IMR-90 (cell line): ENCODE results near the gene FITM1. TPM values are rescaled to one million over a fixed set of nuclear protein-coding genes. Genes with fewer than 3 reads are reported as not detected.

Experiments
- ATAC-seq: fragments of 200-7000 bp; cut with Tn5 transposase; 2 replicates; pipeline ENCODE4 v1.9.1; 2020; ENCODE audit warnings: low read depth, mild to moderate bottlenecking, moderate library complexity
- BruUV-seq: library from RNA; stranded (reverse); fragments of 400-500 nt; replicated peaks from 2 replicates; lab custom pipeline; 2021; lab: Mats Ljungman, UMichigan
- CTCF ChIA-PET: fragments of 300-600 bp; formaldehyde crosslinking; extraction: SDS; loops from one replicate; lab custom pipeline; 2021; ENCODE audit warnings: antibody characterized with exemption; lab: Yijun Ruan, JAX
- POLR2A ChIA-PET: fragments of 300-600 bp; sonication (Branson Sonifier 250); formaldehyde crosslinking; loops from one replicate; lab custom pipeline; 2022; ENCODE audit warnings: antibody characterized with exemption; ENCODE audit not compliant: unreplicated experiment; lab: Charles Lee
- DNase-seq: peaks from one replicate; pipeline ENCODE4 v3.0.0; 2013
- H2AFZ ChIP-seq: replicated peaks from 2 replicates; pipeline ENCODE3; 2013; ENCODE audit warnings: low read length, mild to moderate bottlenecking; ENCODE audit not compliant: poor library complexity
- H2AK5ac ChIP-seq: 2 replicates; pipeline ENCODE4 v1.6.1; 2013; ENCODE audit warnings: low read depth, low read length, inconsistent platforms
- H2AK9ac ChIP-seq: replicated peaks from 2 replicates; pipeline ENCODE3; 2013; ENCODE audit warnings: mild to moderate bottlenecking, low read depth, low read length, moderate library complexity; ENCODE audit not compliant: poor library complexity
- H2BK120ac ChIP-seq: 2 replicates; pipeline ENCODE4 v1.6.1; 2013; ENCODE audit warnings: low read depth, low read length, inconsistent platforms
- H2BK15ac ChIP-seq: 3 replicates; pipeline ENCODE4 v1.6.1; 2013; ENCODE audit warnings: low read depth, low read length, inconsistent platforms
- H2BK20ac ChIP-seq: 2 replicates; pipeline ENCODE4 v1.6.1; 2013; ENCODE audit warnings: low read depth, mild to moderate bottlenecking, inconsistent platforms, low read length, moderate library complexity
- H2BK5ac ChIP-seq: 2 replicates; pipeline ENCODE4 v1.6.1; 2013; ENCODE audit warnings: mild to moderate bottlenecking, low read depth, low read length, inconsistent platforms; ENCODE audit not compliant: poor library complexity, severe bottlenecking
- H3K14ac ChIP-seq: replicated peaks from 2 replicates; pipeline ENCODE4 v1.6.1; 2013; ENCODE audit warnings: low read depth, low read length, inconsistent platforms
- H3K18ac ChIP-seq: 2 replicates; pipeline ENCODE4 v1.6.1; 2013; ENCODE audit warnings: low read depth, low read length, control low read depth
- H3K23ac ChIP-seq: 2 replicates; pipeline ENCODE4 v1.6.1; 2013; ENCODE audit warnings: low read depth, low read length, inconsistent platforms
- H3K27ac ChIP-seq: 2 replicates; pipeline ENCODE4 v1.5.1; 2013; ENCODE audit warnings: mild to moderate bottlenecking, control low read depth, low read length; ENCODE audit not compliant: insufficient read depth
- H3K27me3 ChIP-seq: 2 replicates; pipeline ENCODE4 v1.6.1; 2013; ENCODE audit warnings: low read length; ENCODE audit not compliant: control insufficient read depth, insufficient read depth
- H3K36me3 ChIP-seq: 2 replicates; pipeline ENCODE4 v1.6.1; 2013; ENCODE audit warnings: low read length, mixed read lengths; ENCODE audit not compliant: control insufficient read depth, insufficient read depth
- H3K4ac ChIP-seq: 2 replicates; pipeline ENCODE4 v1.6.1; 2013; ENCODE audit warnings: low read depth, low read length, inconsistent platforms
- H3K4me1 ChIP-seq: 2 replicates; pipeline ENCODE4 v1.6.1; 2013; ENCODE audit warnings: low read length, mixed read lengths; ENCODE audit not compliant: control insufficient read depth, insufficient read depth
- H3K4me2 ChIP-seq: 2 replicates; pipeline ENCODE4 v1.6.1; 2013; ENCODE audit warnings: low read depth, mild to moderate bottlenecking, control low read depth, low read length, moderate library complexity
- H3K4me3 ChIP-seq: 2 replicates; pipeline ENCODE4 v1.5.1; 2013; ENCODE audit warnings: low read depth, mild to moderate bottlenecking, control low read depth, low read length, moderate library complexity; ENCODE audit not compliant: insufficient read depth
- H3K56ac ChIP-seq: 2 replicates; pipeline ENCODE4 v1.6.1; 2013; ENCODE audit warnings: low read length, inconsistent platforms; ENCODE audit not compliant: insufficient read depth; ENCODE audit errors: extremely low read depth
- H3K79me1 ChIP-seq, 2 experiments: 2 replicates each; pipeline ENCODE4 v1.6.1; 2013; ENCODE audit warnings: low read length in 2 of 2, inconsistent platforms in 1 of 2, low read depth in 1 of 2
- H3K9ac ChIP-seq: 2 replicates; pipeline ENCODE4 v1.6.1; 2013; ENCODE audit warnings: low read depth, low read length, control low read depth
- H3K9me1 ChIP-seq: 2 replicates; pipeline ENCODE4 v1.6.1; 2013; ENCODE audit warnings: low read length, inconsistent platforms; ENCODE audit not compliant: insufficient read depth
- H3K9me3 ChIP-seq: 2 replicates; pipeline ENCODE4 v1.6.1; 2013; ENCODE audit warnings: low read length; ENCODE audit not compliant: control insufficient read depth, insufficient read depth
- H4K20me1 ChIP-seq: 2 replicates; pipeline ENCODE4 v1.6.1; 2013; ENCODE audit warnings: low read length, inconsistent platforms; ENCODE audit not compliant: insufficient read depth
- H4K5ac ChIP-seq: 2 replicates; pipeline ENCODE4 v1.6.1; 2013; ENCODE audit warnings: mild to moderate bottlenecking, low read depth, low read length, control low read depth
- H4K8ac ChIP-seq, 2 experiments: 2 replicates each; pipeline ENCODE4 v1.6.1; 2013; ENCODE audit warnings: low read depth in 2 of 2, low read length in 2 of 2, control low read depth in 1 of 2, inconsistent platforms in 1 of 2
- H4K91ac ChIP-seq: 2 replicates; pipeline ENCODE4 v1.6.1; 2013; ENCODE audit warnings: low read depth, low read length, inconsistent platforms; ENCODE audit not compliant: insufficient read depth
- BHLHE40 ChIP-seq: fragments of 150-350 bp; IDR thresholded peaks from 2 replicates; pipeline ENCODE4 v1.6.1; 2016; ENCODE audit warnings: mild to moderate bottlenecking, low read depth, low read length
- CEBPB ChIP-seq: IDR thresholded peaks from 2 replicates; pipeline ENCODE4 v1.6.1; 2012; ENCODE audit warnings: low read depth, low read length, improper control_type of control experiment
- FOS ChIP-seq: fragments of 150-350 bp; IDR thresholded peaks from 2 replicates; pipeline ENCODE4 v1.6.1; 2016; ENCODE audit warnings: low read depth, low read length
- MAFK ChIP-seq: IDR thresholded peaks from 2 replicates; pipeline ENCODE4 v1.6.1; 2012; ENCODE audit warnings: low read depth, low read length, improper control_type of control experiment
- MXI1 ChIP-seq: IDR thresholded peaks from 2 replicates; pipeline ENCODE4 v1.6.1; 2012; ENCODE audit warnings: low read depth, mild to moderate bottlenecking, low read length, moderate library complexity, borderline replicate concordance
- NFE2L2 ChIP-seq: fragments of 150-350 bp; IDR thresholded peaks from 2 replicates; pipeline ENCODE4 v1.6.1; 2016; ENCODE audit warnings: low read depth, mild to moderate bottlenecking, low read length
- POLR2A ChIP-seq: IDR thresholded peaks from 2 replicates; pipeline ENCODE4 v1.6.1; 2012; ENCODE audit warnings: mild to moderate bottlenecking, low read depth, low read length
- WGBS, 2 experiments: methylation state at CpG; one replicate each; pipeline versions ENCODE4 v1.1.5 to v1.1.7; 2013; ENCODE audit warnings: missing lambda C conversion rate in 2 of 2; ENCODE audit not compliant: insufficient read length in 1 of 2; ENCODE audit errors: extremely low coverage in 2 of 2; 5-methylcytosine and 5-hydroxymethylcytosine counted together
- dilution Hi-C: fragments of 300-500 bp; cut with HindIII; formaldehyde crosslinking; loops from one replicate; pipeline ENCODE4 v1.14.3; 2018; ENCODE audit warnings: low sequenced_read_pairs; ENCODE audit not compliant: unreplicated experiment
- in situ Hi-C: fragments of 300-500 bp; cut with MboI; formaldehyde crosslinking; loops from 3 replicates; pipeline ENCODE4 v1.14.3; 2019; ENCODE audit warnings: low sequenced_read_pairs, inconsistent platforms, mixed read lengths
- intact Hi-C: fragments of 100-400 bp; cut with micrococcal nuclease; formaldehyde crosslinking; loops from 2 replicates; pipeline ENCODE4 v1.10.0; 2022
- polyA plus RNA-seq, 3 experiments: library from polyadenylated mRNA; depleted of rRNA; stranded (reverse); fragments of >200 nt; gene quantifications; 2 replicates each; pipeline ENCODE4 v1.2.3, GENCODE V29; 2012; ENCODE audit warnings: low replicate concordance in 1 of 3
- total RNA-seq: library from RNA; depleted of rRNA; stranded (reverse); fragments of >200 nt; gene quantifications from 2 replicates; pipeline ENCODE4 v1.2.3, GENCODE V29; 2012
- TF ChIP-seq, protein P1 (sequence below): conservative IDR thresholded peaks from 2 replicates; pipeline ENCODE4 v1.5.1; 2012; ENCODE audit warnings: mild to moderate bottlenecking, low read depth, low read length, improper control_type of control experiment
- TF ChIP-seq, protein P2 (sequence below): fragments of 150-350 bp; IDR thresholded peaks from 2 replicates; pipeline ENCODE4 v1.6.1; 2016; ENCODE audit warnings: low read depth, mild to moderate bottlenecking, low read length, moderate library complexity, borderline replicate concordance

Gene FITM1
- total and polyA plus RNA-seq, 2 of the 4 experiments (the other 2 are of a cell fraction), result not detected

DNA sequence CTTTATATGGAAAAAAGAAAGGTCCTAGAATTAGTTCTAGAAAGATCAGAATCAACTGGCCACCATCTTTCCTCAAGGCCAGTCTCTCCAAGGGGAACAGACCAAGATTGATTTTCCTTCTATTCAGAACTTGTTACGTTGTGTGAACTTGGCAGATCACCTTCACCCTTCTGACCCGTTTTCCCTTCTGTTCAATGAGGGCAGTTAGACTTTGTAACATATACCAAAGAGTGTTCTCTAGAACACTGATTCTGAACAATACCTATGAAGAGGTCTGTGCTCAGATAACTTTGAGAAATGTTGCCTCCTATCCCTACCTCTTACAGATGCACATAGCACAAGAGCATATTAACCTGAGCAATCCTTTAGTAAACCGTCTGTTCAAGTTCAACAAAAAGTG lies 47.0 kb upstream of the FITM1 start:
- Histone ChIP-seq H4K91ac (no peak overlapping the region), H3K56ac (no peak overlapping the region), H3K9me1 (no peaks in the 10 kb centered on the region), H2AK9ac (no peak overlapping the region), H3K4ac (no peak overlapping the region), H4K5ac (no peak overlapping the region), H3K9me3 (no peaks in the 10 kb centered on the region), H3K4me2 (no peak overlapping the region), H2AFZ (no peak overlapping the region), H3K79me1 (no peaks in the 10 kb centered on the region), H3K14ac (no peak overlapping the region), H3K4me1 (peaks cover 2% of the 10 kb centered on the region; the same call in 1 of the 2 replicates), H3K18ac (no peak overlapping the region), H3K4me3 (no peak overlapping the region), H4K8ac (no peak overlapping the region), H4K20me1 (no peaks in the 10 kb centered on the region; the same call in 1 of the 2 replicates), H2BK120ac (no peak overlapping the region), H3K27me3 (peaks cover 75% of the 10 kb centered on the region), H3K23ac (no peak overlapping the region), H3K9ac (no peak overlapping the region), H3K27ac (no peak overlapping the region), H2BK20ac (no peak overlapping the region), H3K36me3 (no peaks in the 10 kb centered on the region), H2BK15ac (no peak overlapping the region), H2AK5ac (no peak overlapping the region), H2BK5ac (no peak overlapping the region)
- 86% methylated on average over 1 of the region's 3 CpGs; no CpG with 5 or more reads in 1 of the 2 experiments for WGBS, 2 experiments
- in situ Hi-C loops (no loop called here), intact Hi-C loops (no loop called here), dilution Hi-C loops (no loop called here)
- ATAC-seq, result no peak
- CTCF ChIA-PET, result interaction anchor here (2.0 kb wide), 1 partner anchor 25 kb away, joined by 6 read pairs; no protein-coding TSS in a partner anchor
- POLR2A ChIA-PET, result no interaction called here
- BruUV-seq, result no TSS peak
- TF ChIP-seq CEBPB (no peak), NFE2L2 (no peak), FOS (no peak), MAFK (no peak), MXI1 (no peak), BHLHE40 (no peak), POLR2A (no peak)
- TF ChIP-seq, protein P1, sequence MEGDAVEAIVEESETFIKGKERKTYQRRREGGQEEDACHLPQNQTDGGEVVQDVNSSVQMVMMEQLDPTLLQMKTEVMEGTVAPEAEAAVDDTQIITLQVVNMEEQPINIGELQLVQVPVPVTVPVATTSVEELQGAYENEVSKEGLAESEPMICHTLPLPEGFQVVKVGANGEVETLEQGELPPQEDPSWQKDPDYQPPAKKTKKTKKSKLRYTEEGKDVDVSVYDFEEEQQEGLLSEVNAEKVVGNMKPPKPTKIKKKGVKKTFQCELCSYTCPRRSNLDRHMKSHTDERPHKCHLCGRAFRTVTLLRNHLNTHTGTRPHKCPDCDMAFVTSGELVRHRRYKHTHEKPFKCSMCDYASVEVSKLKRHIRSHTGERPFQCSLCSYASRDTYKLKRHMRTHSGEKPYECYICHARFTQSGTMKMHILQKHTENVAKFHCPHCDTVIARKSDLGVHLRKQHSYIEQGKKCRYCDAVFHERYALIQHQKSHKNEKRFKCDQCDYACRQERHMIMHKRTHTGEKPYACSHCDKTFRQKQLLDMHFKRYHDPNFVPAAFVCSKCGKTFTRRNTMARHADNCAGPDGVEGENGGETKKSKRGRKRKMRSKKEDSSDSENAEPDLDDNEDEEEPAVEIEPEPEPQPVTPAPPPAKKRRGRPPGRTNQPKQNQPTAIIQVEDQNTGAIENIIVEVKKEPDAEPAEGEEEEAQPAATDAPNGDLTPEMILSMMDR, result no peak
- TF ChIP-seq, protein P2, sequence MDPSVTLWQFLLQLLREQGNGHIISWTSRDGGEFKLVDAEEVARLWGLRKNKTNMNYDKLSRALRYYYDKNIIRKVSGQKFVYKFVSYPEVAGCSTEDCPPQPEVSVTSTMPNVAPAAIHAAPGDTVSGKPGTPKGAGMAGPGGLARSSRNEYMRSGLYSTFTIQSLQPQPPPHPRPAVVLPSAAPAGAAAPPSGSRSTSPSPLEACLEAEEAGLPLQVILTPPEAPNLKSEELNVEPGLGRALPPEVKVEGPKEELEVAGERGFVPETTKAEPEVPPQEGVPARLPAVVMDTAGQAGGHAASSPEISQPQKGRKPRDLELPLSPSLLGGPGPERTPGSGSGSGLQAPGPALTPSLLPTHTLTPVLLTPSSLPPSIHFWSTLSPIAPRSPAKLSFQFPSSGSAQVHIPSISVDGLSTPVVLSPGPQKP, result no peak
- DNase-seq, result no peak
